Peyer's patch (tissue), 4 donors: ENCODE data around the gene ALOX15B. TPM values are rescaled to one million over a fixed set of nuclear protein-coding genes. Genes with fewer than 3 reads are reported as not detected.
A peak's percentile ranks its signal among the peaks of the same experiment; 100 is the strongest.

Experiments used
- DNase-seq, 3 donors: peaks; one replicate each; pipeline ENCODE4 v3.0.0-alpha.2; 2017 to 2019
- H3K27ac ChIP-seq, 4 donors: fragments of 200-600 bp; sonication (generic); one replicate each; pipeline ENCODE4 v1.5.1; 2016 to 2019
- H3K27me3 ChIP-seq, 2 donors: fragments of 200-600 bp; sonication (generic); one replicate each; pipeline ENCODE4 v1.5.1; 2019
- H3K36me3 ChIP-seq, 3 donors: fragments of 200-600 bp; sonication (generic); one replicate each; pipeline ENCODE4 v1.5.1; 2016 to 2019
- H3K4me1 ChIP-seq, 4 donors: fragments of 200-600 bp; sonication (generic); one replicate each; pipeline ENCODE4 v1.5.1; 2016 to 2019
- H3K4me3 ChIP-seq, 4 donors: fragments of 200-600 bp; sonication (generic); 1 replicate in 3 of 4; 2 replicates in 1 of 4; pipeline ENCODE4 v1.5.1; 2016 to 2019; ENCODE audit warnings: mild to moderate bottlenecking in 1 of 4
- H3K9me3 ChIP-seq, 4 donors: fragments of 200-600 bp; sonication (generic); one replicate each; pipeline ENCODE4 v1.5.1; 2016 to 2019; ENCODE audit warnings: mild to moderate bottlenecking in 1 of 4
- POLR2A ChIP-seq, 2 donors: fragments of 450-650 bp; IDR thresholded peaks; one replicate each; pipeline ENCODE4 v1.5.1; 2017; ENCODE audit warnings: antibody characterized with exemption in 2 of 2, mild to moderate bottlenecking in 2 of 2, moderate library complexity in 2 of 2
- total RNA-seq, 4 donors: library from RNA; depleted of rRNA; stranded (reverse); fragments of >200 nt; gene quantifications; one replicate each; pipeline ENCODE4 v1.1.0, GENCODE V29; 2016
- TF ChIP-seq, protein P1 (sequence below), 6 experiments: fragments of 450-650 bp in 4 of 6; fragments of 200-600 bp in 2 of 6; sonication (generic) in 1 of 6; IDR thresholded peaks; one replicate each; pipeline ENCODE4 v1.5.1; 2017 to 2019; ENCODE audit warnings: antibody characterized with exemption in 6 of 6, mild to moderate bottlenecking in 3 of 6, moderate library complexity in 1 of 6

ALOX15B gene
- total RNA-seq, 4 donors from 2014 or later = 0.70 to 4.1 (median 2.1) TPM

DNA sequence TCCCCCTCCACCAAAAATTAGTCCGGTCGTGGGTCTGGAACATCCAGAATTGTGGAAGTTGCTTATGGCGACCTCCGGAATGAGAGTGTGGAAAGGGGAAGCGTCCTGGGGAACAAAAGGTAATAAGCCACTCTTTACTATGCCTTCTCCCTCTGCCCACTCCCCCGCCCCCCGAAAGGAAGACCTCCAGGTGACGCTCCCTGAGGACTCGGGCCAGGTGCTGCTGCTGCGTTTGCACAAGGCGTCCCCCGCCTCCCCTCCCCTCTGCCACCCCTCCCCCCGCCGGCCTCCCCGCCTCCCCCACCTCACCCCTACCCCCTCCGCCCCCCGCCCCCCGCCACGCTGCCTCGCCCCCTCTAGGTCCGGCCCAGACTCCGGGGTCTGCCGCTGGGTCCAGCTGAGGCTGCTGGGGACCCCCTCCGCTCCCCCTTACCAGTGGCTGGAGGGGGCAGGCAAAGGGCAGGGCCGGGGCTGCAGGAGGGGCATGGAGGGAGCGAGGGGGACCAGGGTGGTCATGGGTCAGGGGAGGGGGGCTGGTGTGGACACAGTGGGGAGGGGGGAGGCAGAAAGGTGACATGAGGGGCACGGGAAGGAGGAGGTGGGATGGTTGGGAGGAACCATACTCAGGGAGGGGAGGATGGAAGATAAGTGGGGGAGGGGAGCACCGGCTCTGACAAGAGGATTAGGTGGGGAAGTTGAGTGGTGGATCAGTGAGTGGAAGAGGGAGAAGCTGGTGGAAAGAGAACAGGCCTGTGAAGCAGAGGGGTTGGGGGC, 25.1 kb downstream of the ALOX15B start:
- Histone ChIP-seq H3K36me3 (no peaks in the 10 kb centered on the region), H3K4me3 (no peak overlapping the region), H3K27me3 (no peaks in the 10 kb centered on the region), H3K27ac (no peak overlapping the region), H3K9me3 (no peaks in the 10 kb centered on the region), H3K4me1 (peaks cover 0 to 20% (median 0%) of the 10 kb centered on the region in 4 donors)
- DNase-seq = peak in 1 of 3 donors; percentile 21
- no peak for TF ChIP-seq POLR2A (IDR thresholded peaks at IDR 0.05)
- TF ChIP-seq, protein P1, sequence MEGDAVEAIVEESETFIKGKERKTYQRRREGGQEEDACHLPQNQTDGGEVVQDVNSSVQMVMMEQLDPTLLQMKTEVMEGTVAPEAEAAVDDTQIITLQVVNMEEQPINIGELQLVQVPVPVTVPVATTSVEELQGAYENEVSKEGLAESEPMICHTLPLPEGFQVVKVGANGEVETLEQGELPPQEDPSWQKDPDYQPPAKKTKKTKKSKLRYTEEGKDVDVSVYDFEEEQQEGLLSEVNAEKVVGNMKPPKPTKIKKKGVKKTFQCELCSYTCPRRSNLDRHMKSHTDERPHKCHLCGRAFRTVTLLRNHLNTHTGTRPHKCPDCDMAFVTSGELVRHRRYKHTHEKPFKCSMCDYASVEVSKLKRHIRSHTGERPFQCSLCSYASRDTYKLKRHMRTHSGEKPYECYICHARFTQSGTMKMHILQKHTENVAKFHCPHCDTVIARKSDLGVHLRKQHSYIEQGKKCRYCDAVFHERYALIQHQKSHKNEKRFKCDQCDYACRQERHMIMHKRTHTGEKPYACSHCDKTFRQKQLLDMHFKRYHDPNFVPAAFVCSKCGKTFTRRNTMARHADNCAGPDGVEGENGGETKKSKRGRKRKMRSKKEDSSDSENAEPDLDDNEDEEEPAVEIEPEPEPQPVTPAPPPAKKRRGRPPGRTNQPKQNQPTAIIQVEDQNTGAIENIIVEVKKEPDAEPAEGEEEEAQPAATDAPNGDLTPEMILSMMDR (IDR thresholded peaks at IDR 0.05) = no peak

DNA sequence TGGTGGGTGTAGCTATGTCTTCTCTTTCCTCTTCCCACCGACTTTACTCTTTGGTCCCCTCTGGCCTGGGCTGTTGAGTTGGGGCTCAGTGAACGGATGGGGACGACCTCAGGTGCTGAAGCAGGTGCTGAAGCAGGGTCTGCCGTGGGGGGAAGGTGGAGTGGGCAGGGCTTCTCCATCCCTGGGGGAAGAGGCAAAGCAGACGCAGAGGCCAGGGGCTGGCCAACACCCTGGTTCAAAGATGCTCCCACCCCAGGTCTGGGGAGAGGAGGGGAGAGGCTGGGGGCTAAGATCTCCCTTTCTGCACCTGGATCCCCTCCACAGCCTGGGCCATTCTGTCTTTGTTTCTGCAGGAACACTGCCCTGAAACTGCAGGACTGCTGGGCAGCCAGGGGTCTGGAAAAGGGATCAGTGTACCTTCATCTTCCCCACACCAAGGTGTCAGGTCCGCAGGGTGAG, 25.7 kb downstream of the ALOX15B start:
- no peak overlapping the region for H3K4me3 ChIP-seq
- H3K27ac ChIP-seq = no peak overlapping the region
- H3K4me1 ChIP-seq = peaks cover 0 to 27% (median 2%) of the 10 kb centered on the region in 4 donors
- no peak for DNase-seq
- no peaks in the 10 kb centered on the region for H3K36me3 ChIP-seq
- H3K27me3 ChIP-seq = no peaks in the 10 kb centered on the region
- no peaks in the 10 kb centered on the region for H3K9me3 ChIP-seq
- TF ChIP-seq, protein P1 (IDR thresholded peaks at IDR 0.05) = no peak
- TF ChIP-seq POLR2A (IDR thresholded peaks at IDR 0.05) = no peak

DNA sequence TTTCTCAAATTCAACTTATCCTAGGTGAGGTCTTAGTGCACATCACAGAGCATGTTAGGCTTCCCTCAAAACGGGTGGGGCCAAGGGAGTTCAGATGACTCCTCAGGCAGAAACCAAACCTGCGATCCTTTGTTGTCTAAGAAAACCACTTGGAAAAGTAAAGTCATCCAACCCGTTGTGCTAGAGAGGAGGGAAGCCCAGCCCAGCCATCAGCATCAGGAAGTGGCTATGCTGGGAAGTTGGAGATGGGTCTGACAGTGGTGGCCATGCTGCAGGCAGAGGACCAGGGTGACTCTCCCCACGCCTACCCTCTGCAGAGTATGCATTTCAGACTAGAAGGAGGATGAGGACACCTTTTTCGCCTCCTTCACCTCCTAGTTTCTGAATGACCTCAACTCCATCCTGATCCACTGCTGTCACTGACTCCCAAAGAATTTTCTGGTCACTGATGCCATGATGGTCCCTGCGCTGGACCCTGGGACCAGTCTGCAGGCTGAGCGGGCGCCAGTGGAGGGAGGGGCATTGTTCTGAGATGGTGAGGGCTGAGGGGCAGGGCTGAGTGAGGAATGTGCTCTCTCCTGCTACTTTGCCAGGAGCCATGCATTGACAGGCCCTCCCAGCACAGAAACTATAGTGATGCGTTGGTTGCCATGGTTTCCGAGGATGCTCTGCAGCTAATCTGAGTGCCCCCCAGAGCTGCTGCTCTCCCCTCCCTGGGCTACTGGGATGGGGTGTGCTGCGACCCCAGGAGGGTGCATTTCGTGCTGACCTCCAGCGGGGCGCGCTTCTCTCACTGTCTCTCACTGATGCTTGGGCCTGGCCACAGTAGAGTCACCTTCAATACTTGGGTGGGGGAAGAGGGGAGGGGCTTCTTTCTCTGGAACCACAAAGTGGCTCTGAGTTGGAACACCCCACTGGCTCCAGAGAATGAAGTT, 28.2 kb downstream of the ALOX15B start:
- Histone ChIP-seq H3K4me1 (peaks cover 0 to 34% (median 2%) of the 10 kb centered on the region in 4 donors), H3K9me3 (no peaks in the 10 kb centered on the region), H3K4me3 (no peak overlapping the region), H3K27ac (no peak overlapping the region), H3K36me3 (no peaks in the 10 kb centered on the region), H3K27me3 (peaks cover 0 to 1% of the 10 kb centered on the region in 2 donors)
- no peak for DNase-seq
- TF ChIP-seq, protein P1 (IDR thresholded peaks at IDR 0.05) = no peak
- no peak for TF ChIP-seq POLR2A (IDR thresholded peaks at IDR 0.05)

DNA sequence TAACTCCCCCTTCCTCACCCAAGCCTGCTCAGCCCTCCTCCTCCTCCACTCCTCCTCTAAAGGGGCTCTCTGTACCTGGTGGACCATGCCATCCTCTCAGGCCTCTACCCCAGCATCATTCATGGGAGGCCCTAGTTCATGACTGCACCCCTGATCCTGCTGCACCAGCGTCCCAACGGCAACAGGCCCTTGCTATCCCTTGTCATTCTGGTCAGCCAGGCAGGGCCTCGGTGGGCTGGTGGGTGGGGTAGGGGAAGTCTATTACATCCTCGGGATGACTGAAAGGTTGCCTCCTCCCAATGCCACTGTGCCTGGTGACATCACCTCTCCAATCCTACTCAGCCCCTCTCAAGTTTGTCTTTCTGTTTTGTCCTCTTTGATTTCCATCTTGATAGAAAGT, 28.9 kb downstream of the ALOX15B start:
- DNase-seq = no peak
- Histone ChIP-seq H3K4me3 (no peak overlapping the region), H3K9me3 (no peaks in the 10 kb centered on the region), H3K27ac (peak overlapping the region in 1 of 4 donors; percentile 60), H3K4me1 (peaks cover 2 to 36% (median 7%) of the 10 kb centered on the region in 4 donors), H3K27me3 (peaks cover 0 to 5% of the 10 kb centered on the region in 2 donors), H3K36me3 (no peaks in the 10 kb centered on the region)
- TF ChIP-seq POLR2A (IDR thresholded peaks at IDR 0.05) = no peak

DNA sequence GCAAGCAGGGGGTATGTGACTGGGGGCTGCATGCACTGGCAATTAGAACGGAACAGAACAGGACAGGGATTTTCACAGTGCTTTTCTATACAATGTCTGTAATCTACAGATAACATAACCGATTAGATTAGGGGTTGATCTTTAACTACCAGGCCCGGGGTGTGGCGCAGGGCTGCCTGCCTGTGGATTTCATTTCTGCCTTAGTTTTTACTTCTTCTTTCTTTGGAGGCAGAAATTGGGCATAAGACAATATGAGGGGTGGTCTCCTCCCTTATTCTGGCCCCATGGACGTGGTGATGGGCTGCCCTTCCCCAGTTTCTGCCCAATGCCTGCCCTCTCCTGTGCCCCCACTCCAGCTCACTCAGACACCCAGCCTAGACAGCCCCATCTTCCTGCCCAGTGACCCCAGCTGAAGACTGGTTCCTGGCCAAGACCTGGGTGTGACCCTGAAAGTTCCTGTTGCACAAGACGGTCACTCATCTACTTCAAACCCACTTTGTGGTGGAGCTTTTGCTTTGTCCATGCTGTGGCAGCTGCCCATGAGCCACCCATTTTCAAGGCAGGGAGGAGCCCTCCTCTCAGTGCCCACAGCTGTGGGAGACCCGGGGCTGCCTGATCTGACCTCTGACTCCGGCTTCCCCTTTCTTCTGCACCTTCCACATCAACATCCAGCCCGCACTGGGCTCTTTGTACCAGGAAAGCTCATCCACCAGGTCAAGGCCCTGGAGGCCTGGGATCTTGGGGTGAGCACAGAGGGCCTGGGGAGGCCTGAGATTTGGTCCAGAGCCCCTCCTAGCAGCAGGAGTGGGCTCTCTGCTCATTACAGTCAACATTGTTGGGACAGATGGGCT, 30.1 kb downstream of the ALOX15B start:
- Histone ChIP-seq H3K4me1 (peaks cover 9 to 41% (median 14%) of the 10 kb centered on the region in 4 donors), H3K27ac (peak overlapping the region in 3 of 4 donors; percentile 60 to 61 (median 60)), H3K27me3 (peaks cover 0 to 15% of the 10 kb centered on the region in 2 donors), H3K4me3 (no peak overlapping the region), H3K9me3 (no peaks in the 10 kb centered on the region), H3K36me3 (no peaks in the 10 kb centered on the region)
- DNase-seq = peak in 2 of 3 donors; percentile 61 to 74
- TF ChIP-seq, protein P1 (IDR thresholded peaks at IDR 0.05) = no peak
- no peak for TF ChIP-seq POLR2A (IDR thresholded peaks at IDR 0.05)
